Measurements from ENCODE around the gene TRAF7.

DNA sequence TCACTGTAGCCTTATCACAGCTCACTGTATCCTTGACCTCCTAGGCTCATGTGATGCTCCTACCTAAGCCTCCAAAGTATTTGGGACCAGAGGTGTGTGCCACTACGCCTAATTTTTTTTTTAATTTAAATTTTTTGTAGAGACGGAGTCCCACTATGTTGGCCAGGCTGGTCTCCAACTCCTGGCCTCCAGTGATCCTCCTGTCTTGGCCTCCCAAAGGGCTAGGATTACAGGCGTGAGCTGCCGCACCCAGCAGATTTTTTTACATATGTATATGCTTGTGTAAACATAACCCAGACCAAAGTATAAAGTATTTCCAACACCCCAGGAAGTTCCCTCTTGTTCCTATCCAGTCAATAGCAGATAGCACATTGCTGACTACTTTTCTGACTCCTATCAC is 60.7 kb downstream of the TRAF7 start:
- TF ChIP-seq CTCF (IDR thresholded peaks at IDR 0.05) (no peak), POLR2A (IDR thresholded peaks at IDR 0.05) (no peak)

Data from body of pancreas (tissue), 4 donors.